ENCODE measurements around the gene ISG20L2.

The ISG20L2 gene

GRCh38 chr1:156689035-156689952 is 39.3 kb downstream of the ISG20L2 start:
- peak; percentile 66 for DNase-seq (ENCODE audit: low spot score)

DNA sequence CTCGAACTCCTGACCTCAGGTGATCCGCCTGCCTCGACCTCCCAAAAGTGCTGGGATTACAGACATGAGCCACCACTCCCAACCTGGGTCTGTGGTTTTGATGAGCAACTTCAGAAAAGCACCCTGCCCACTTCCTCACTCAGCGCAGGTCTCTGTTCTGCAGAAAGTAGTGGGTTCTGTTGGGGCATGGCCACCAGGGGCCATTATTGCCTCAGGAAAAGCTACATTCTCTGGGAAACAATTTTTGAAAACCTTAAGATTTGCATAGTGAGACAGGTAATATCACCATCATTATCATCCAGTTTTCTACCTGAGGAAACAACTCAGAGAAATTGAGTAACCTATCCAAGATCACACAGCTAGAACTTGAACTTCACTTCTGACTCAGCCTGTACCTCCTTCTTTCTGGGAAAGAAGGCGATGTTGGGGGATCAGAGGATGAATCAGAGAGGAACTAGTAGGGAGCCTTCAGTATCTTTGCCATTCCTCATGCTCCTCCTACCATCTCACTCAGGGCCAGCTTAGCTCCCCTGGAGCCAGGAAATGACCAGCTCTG is 44.3 kb downstream of the ISG20L2 start:
- no peak for DNase-seq (ENCODE audit: low spot score)

GRCh38 chr1:156682166-156682890 is 46.2 kb downstream of the ISG20L2 start:
- DNase-seq (ENCODE audit: low spot score) = no peak

GRCh38 chr1:156681196-156681960 is 47.2 kb downstream of the ISG20L2 start:
- DNase-seq (ENCODE audit: low spot score) = no peak

- DNase-seq (ENCODE audit: low spot score) = no peak
Observed at GRCh38 chr1:156680056-156680455, 48.5 kb downstream of the ISG20L2 start.

GRCh38 chr1:156677616-156678596 is 50.7 kb downstream of the ISG20L2 start:
- DNase-seq (ENCODE audit: low spot score) = peak; percentile 10

DNA sequence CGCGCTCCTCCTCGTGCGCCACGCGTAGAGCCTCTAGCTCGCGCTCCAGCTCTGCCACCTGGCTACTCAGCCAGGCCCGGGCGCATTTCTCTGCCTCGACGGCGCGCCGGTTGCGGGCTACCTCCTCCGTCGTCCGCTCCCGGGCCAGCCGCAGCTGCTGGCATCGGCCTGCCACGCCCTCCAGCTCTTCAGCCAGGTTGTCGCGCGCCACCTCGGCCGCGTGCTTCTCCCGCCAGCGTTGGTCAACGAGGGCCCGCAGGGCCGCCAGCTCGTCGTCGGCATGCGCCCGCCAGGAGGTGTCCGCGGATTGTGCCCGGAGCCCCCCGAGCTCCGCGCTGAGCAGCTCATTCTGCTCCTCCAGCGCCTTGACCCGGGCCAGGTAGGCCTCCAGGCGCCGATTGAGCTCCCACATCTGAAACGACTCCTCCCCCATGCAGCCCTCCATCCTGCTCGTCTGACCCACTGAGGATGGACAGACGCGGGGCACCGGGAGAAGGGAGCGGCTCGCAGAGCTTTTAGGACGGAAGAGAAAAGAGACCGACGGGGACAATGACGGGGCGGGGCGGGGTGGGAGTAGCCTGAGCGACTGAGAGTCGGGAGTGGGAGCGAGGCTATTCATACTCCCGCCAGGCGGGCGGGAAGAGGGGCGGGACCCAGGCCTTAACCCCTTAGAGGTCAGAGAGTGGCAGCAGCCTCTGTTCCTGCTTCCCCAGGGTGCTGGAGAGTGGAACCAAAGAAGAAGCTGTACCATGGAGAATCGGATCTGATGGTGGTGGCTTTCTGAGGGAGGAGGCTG is 51.5 kb downstream of the ISG20L2 start, which contains the start of gene NES:
TSS of gene NES (minus strand) at position 588 of the 796 bp plus-strand sequence. CDS start at position 445, 143 bp downstream.
- no peak for DNase-seq (ENCODE audit: low spot score)

GRCh38 chr1:156676114-156676819 is 52.3 kb downstream of the ISG20L2 start:
- DNase-seq (ENCODE audit: low spot score) = no peak

DNA sequence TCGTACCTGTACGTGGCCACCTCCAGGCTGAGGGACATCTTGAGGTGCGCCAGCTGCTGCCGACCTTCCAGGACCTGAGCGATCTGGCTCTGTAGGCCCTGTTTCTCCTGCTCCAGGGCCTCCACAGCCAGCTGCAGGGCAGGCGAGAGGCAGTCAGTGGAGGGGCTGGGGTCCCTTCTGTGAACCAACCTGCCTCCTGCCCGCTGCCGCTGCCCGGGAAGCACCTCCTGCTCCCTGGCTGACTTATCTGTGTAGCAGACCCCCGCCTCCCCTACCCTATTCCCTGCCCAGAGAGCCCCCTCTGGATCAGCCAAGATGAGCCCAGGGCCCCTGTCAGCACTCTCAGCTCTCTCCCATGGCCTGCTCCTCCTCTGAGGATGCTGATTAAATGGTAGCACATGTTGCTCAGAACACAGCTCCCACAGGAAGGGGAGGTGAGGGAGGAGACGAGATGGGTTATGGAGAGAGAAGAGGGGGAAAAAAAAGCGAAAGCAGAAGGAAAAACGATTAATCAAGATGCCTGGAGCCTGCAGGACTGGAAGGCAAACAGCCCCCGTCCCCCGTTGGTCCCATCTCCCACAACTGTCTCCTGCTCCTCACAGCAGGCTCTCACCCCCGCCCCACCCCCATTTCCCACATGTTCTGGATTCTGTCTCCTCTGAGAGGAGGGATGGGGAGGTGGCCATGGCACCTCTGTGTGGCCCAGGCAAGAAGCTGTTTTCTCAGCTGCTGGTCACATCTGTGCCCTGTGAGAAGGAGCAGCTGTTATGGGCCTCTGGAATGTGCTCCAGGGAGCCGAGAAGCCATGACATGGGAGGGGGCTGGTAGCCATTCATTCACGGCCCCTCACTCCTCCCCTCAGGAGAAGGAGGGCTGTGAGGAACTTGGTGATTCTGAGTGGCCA is 53.1 kb downstream of the ISG20L2 start:
- no peak for DNase-seq (ENCODE audit: low spot score)

GRCh38 chr1:156673387-156674121 is 55.0 kb downstream of the ISG20L2 start:
- no peak for DNase-seq (ENCODE audit: low spot score)

All from hematopoietic multipotent progenitor cell treated with erythropoietin and hydrocortisone succinate and interleukin-3 and kit ligand, for 17 days (in vitro differentiated cells).